NB4 (cell line): ENCODE measurements around the gene PLA2R1.

Experiments used
- DNase-seq: peaks from one replicate; pipeline ENCODE4 v3.0.0; 2010; ENCODE audit warnings: low read depth
- H3K4me3 ChIP-seq: one replicate; pipeline ENCODE4 v1.5.1; 2011; ENCODE audit warnings: mild to moderate bottlenecking, low read depth, low read length, moderate library complexity
- MYC ChIP-seq: IDR thresholded peaks from 2 replicates; pipeline ENCODE4 v1.6.1; 2011; ENCODE audit warnings: low read depth, low read length
- POLR2A ChIP-seq: IDR thresholded peaks from 2 replicates; pipeline ENCODE4 v1.6.1; 2011; ENCODE audit warnings: mild to moderate bottlenecking; ENCODE audit not compliant: insufficient read length; ENCODE audit errors: extremely low read depth
- TF ChIP-seq, protein P1 (sequence below): IDR thresholded peaks from one replicate; pipeline ENCODE4 v1.5.1; 2012; ENCODE audit warnings: low read depth, low read length
- TF ChIP-seq, protein P2 (sequence below): IDR thresholded peaks from 2 replicates; pipeline ENCODE4 v1.6.1; 2011; ENCODE audit warnings: low read depth, low read length

PLA2R1 gene

DNA sequence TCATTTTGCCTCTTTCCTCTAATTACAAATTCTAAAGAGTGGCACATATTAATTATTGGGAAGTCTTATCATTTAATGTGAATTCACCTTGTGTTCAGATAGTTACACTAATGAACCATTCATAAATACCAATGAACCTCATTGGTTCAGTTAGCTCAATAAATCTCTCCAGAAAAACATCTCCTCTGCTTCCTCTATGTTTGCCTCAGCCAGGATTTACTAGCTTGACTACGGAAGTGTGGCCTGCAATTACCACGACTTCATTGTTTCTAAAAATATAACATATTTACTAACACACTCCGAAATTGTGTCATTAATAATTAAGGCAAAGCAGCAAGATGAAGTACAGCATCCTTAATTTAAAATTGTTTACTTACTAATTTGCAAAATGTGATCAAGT lies 103.3 kb downstream of the PLA2R1 start:
- no peak for DNase-seq
- H3K4me3 ChIP-seq, result no peak overlapping the region
- TF ChIP-seq, protein P1, sequence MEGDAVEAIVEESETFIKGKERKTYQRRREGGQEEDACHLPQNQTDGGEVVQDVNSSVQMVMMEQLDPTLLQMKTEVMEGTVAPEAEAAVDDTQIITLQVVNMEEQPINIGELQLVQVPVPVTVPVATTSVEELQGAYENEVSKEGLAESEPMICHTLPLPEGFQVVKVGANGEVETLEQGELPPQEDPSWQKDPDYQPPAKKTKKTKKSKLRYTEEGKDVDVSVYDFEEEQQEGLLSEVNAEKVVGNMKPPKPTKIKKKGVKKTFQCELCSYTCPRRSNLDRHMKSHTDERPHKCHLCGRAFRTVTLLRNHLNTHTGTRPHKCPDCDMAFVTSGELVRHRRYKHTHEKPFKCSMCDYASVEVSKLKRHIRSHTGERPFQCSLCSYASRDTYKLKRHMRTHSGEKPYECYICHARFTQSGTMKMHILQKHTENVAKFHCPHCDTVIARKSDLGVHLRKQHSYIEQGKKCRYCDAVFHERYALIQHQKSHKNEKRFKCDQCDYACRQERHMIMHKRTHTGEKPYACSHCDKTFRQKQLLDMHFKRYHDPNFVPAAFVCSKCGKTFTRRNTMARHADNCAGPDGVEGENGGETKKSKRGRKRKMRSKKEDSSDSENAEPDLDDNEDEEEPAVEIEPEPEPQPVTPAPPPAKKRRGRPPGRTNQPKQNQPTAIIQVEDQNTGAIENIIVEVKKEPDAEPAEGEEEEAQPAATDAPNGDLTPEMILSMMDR, result no peak
- TF ChIP-seq POLR2A, result no peak
- TF ChIP-seq MYC, result no peak
- TF ChIP-seq, protein P2, sequence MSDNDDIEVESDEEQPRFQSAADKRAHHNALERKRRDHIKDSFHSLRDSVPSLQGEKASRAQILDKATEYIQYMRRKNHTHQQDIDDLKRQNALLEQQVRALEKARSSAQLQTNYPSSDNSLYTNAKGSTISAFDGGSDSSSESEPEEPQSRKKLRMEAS, result no peak

DNA sequence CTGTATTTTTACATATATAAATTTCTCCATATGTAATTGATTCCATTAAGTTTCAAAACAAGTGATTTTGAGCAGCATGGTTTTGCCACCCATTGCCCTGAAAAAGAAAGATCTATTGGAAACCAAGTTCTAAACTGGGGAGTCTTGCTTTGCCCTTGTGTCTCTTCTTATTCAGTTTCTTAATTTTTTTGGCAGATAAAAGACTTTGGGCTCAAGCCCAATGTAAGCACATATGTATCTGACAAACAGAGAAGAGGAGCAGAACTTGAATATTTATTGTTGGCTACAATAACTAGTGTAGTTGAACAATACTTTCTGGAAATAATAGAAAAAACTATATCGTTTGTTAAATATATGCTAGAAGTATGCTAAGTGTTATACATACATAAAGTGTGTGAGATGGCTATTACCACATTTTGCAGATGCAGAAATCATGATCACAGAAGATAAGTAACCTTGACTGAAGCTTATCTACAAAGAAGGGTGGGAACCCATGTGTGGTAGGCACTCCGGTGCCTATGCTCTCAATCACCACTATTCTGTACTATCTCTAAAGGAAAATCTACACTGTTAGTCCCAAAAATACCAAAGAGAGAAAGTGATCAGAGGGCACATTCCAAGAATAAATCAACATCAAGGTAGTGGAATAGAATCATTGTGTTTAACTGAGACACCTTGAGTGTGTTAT lies 109.1 kb downstream of the PLA2R1 start:
- TF ChIP-seq POLR2A, result no peak
- TF ChIP-seq MYC, result no peak
- TF ChIP-seq, protein P2, result no peak
- TF ChIP-seq, protein P1, result no peak

DNA sequence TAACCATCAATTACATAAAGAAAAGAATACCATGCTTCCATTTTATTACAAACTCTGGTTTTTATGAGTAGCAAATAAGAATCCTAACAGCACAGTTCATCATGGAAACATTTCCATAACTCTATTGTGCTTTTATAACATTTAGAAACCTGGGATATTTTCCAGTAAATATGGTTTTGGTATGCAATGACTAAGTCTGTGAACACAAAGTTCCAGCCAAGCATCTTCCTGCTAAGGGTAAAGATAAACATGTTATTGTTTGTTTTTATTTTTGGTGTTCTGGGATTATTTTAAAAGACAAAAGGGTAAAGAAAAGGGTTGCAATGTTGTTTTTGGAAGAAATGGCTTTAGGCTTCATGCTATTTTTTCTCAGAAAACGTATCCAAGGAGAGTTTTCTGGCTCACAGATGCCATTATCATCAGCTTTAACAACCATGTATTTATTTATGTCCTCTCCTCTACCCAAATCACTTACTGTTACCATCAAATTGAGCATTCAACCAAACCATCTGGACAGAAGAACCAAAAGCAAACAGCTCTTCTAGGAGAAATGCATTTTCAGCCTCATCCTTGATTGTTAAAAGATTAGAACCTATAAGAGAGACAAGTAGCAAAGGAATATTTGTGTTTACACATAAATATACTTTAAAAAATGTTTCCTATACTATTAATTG lies 116.0 kb downstream of the PLA2R1 start:
- TF ChIP-seq, protein P2, result no peak
- no peak for TF ChIP-seq POLR2A
- TF ChIP-seq, protein P1, result no peak
- no peak for TF ChIP-seq MYC
- DNase-seq, result no peak
- H3K4me3 ChIP-seq, result no peak overlapping the region

More for the DNA sequence above, 109.1 kb downstream of the PLA2R1 start:
- no peak for DNase-seq
- H3K4me3 ChIP-seq, result no peak overlapping the region

DNA sequence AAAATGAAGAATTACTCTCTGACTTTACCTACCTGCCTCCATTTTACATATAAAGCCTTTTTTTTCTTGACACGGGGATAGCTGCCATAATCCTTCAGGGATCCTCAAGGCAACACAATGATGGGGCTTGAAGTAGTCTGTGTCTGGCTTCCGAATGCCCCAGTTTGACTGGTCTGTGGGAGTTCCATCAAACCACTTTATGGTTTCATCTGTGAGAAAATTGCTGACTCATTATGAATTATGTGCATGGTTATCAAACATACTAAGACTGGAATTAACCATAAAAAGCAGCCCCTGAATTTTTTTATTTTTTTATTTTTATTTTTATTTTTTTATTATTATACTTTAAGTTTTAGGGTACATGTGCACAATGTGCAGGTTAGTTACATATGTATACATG lies 117.5 kb downstream of the PLA2R1 start:
- no peak overlapping the region for H3K4me3 ChIP-seq
- TF ChIP-seq POLR2A, result no peak
- no peak for DNase-seq

DNA sequence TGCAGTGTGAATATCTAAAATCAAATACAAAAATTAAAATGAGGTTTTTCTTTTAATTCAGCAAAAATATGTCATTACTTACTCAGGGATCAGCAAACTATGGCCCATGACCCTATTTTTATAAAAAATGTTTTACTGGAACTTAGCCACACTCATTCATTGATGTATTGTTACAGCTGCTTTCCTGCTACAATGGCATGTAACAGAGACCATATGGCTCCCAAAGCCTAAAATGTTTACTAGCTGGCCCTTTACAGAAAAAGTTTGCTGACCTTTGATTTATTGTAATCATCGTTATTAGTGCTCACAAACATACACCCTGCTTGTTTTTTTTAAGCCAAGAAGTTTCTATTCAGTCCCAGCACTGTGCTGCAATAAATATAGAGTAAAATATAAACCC lies 120.3 kb downstream of the PLA2R1 start:
- no peak overlapping the region for H3K4me3 ChIP-seq
- TF ChIP-seq, protein P1, result no peak
- no peak for TF ChIP-seq POLR2A
- TF ChIP-seq, protein P2, result no peak
- no peak for TF ChIP-seq MYC
- no peak for DNase-seq

DNA sequence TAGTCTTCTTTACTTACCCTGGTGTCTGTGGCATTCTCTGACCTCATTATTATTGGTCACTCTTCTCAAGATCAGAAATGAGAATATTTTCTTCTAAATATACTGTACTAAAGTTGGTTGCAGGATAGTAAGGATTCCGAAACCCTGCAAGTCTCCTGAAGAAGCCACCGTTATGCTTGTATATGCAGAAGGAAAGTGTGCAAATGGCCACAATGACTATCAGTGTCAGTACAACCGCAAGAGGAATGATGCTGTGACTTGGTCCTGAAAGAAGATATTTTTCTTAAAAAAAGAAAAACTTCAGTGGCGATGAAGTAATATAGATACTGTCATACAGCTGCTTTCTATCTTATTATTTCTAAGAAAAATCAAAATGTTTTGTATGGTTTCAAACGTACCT lies 120.7 kb downstream of the PLA2R1 start:
- no peak overlapping the region for H3K4me3 ChIP-seq
- no peak for TF ChIP-seq MYC
- TF ChIP-seq POLR2A, result no peak
- TF ChIP-seq, protein P1, result no peak
- TF ChIP-seq, protein P2, result no peak
- DNase-seq, result no peak
